Astrocyte (in vitro differentiated cells and primary cell): Measurements from ENCODE around the gene PFKFB4. TPM values are rescaled to one million over a fixed set of nuclear protein-coding genes. Genes with fewer than 3 reads are reported as not detected.

Experiments used
- DNase-seq: peaks from one replicate; pipeline ENCODE4 v3.0.0-alpha.2; 2010; ENCODE audit warnings: low read depth
- FAIRE-seq: peaks from 2 replicates; lab custom pipeline; 2011; peaks lifted over from hg19 to GRCh38; lab: Jason Lieb, UNC
- H2AFZ ChIP-seq: 2 replicates; pipeline ENCODE4 v1.6.0; 2012; ENCODE audit warnings: low read depth, low read length, inconsistent platforms
- H3K27ac ChIP-seq: 2 replicates; pipeline ENCODE4 v1.5.1; 2011; ENCODE audit warnings: low read depth, low read length, inconsistent platforms
- H3K27me3 ChIP-seq: 2 replicates; pipeline ENCODE4 v1.6.0; 2011; ENCODE audit warnings: low read length, inconsistent platforms; ENCODE audit not compliant: insufficient read depth
- H3K36me3 ChIP-seq: 2 replicates; pipeline ENCODE4 v1.5.1; 2011; ENCODE audit warnings: low read length, inconsistent platforms; ENCODE audit not compliant: insufficient read depth
- H3K4me1 ChIP-seq: 2 replicates; pipeline ENCODE4 v1.5.1; 2011; ENCODE audit warnings: low read length, inconsistent platforms; ENCODE audit not compliant: insufficient read depth
- H3K4me2 ChIP-seq: 2 replicates; pipeline ENCODE4 v1.6.0; 2012; ENCODE audit warnings: low read length, inconsistent platforms
- H3K4me3 ChIP-seq: 2 replicates; pipeline ENCODE4 v1.5.1; 2011; ENCODE audit warnings: low read depth, mild to moderate bottlenecking, low read length, inconsistent platforms; ENCODE audit not compliant: insufficient read depth
- H3K79me2 ChIP-seq: 2 replicates; pipeline ENCODE4 v1.6.0; 2012; ENCODE audit warnings: mild to moderate bottlenecking, low read length, inconsistent platforms; ENCODE audit not compliant: insufficient read depth
- H3K9ac ChIP-seq: 2 replicates; pipeline ENCODE4 v1.6.0; 2012; ENCODE audit warnings: mild to moderate bottlenecking, low read length, inconsistent platforms
- H3K9me3 ChIP-seq: 2 replicates; pipeline ENCODE4 v1.5.1; 2012; ENCODE audit warnings: low read depth, mild to moderate bottlenecking, low read length, inconsistent platforms; ENCODE audit not compliant: insufficient read depth
- H4K20me1 ChIP-seq: 2 replicates; pipeline ENCODE4 v1.6.0; 2012; ENCODE audit warnings: low read length, inconsistent platforms; ENCODE audit not compliant: insufficient read depth
- H3K27ac Mint-ChIP-seq: one replicate; pipeline ENCODE4 v1.8.0; 2021; ENCODE audit warnings: mild to moderate bottlenecking, mixed read lengths; ENCODE audit not compliant: unreplicated experiment
- H3K27me3 Mint-ChIP-seq: one replicate; pipeline ENCODE4 v1.8.0; 2021; ENCODE audit warnings: low read depth, mixed read lengths; ENCODE audit not compliant: unreplicated experiment
- H3K36me3 Mint-ChIP-seq: one replicate; pipeline ENCODE4 v1.8.0; 2021; ENCODE audit warnings: low read depth, mixed read lengths; ENCODE audit not compliant: unreplicated experiment
- H3K4me1 Mint-ChIP-seq: one replicate; pipeline ENCODE4 v1.8.0; 2021; ENCODE audit warnings: low read depth, mixed read lengths; ENCODE audit not compliant: unreplicated experiment
- H3K4me3 Mint-ChIP-seq: one replicate; pipeline ENCODE4 v1.8.0; 2021; ENCODE audit warnings: mild to moderate bottlenecking, moderate library complexity, mixed read lengths; ENCODE audit not compliant: unreplicated experiment
- H3K9me3 Mint-ChIP-seq: one replicate; pipeline ENCODE4 v1.8.0; 2021; ENCODE audit warnings: mild to moderate bottlenecking, mixed read lengths; ENCODE audit not compliant: unreplicated experiment
- EZH2 ChIP-seq: IDR thresholded peaks from 2 replicates; pipeline ENCODE4 v1.6.1; 2012; ENCODE audit warnings: mild to moderate bottlenecking, low read length, inconsistent platforms; ENCODE audit not compliant: insufficient read depth
- total RNA-seq: library from RNA; stranded (reverse); gene quantifications from 2 replicates; pipeline ENCODE4 v1.2.1, GENCODE V29; 2021
- TF ChIP-seq, protein P1 (sequence below): IDR thresholded peaks from 2 replicates; pipeline ENCODE4 v1.5.1; 2011; ENCODE audit warnings: low read depth, mild to moderate bottlenecking, inconsistent platforms, low read length, moderate library complexity; ENCODE audit not compliant: insufficient read depth

The PFKFB4 gene
- total RNA-seq, 1 donor from 2014 or later = 27.8 TPM

- peak overlapping the region; percentile 88 for H3K4me3 Mint-ChIP-seq
- H3K9me3 ChIP-seq = no peaks in the 10 kb centered on the region
- no peaks in the 10 kb centered on the region for H3K9me3 Mint-ChIP-seq
- H3K27ac Mint-ChIP-seq = no peak overlapping the region
- no peaks in the 10 kb centered on the region for H3K27me3 Mint-ChIP-seq
- no peak overlapping the region for H3K9ac ChIP-seq
- no peak overlapping the region for H3K4me3 ChIP-seq
- FAIRE-seq (no peak), DNase-seq (no peak)
- H4K20me1 ChIP-seq = peaks cover 18% of the 10 kb centered on the region
- TF ChIP-seq, protein P1, sequence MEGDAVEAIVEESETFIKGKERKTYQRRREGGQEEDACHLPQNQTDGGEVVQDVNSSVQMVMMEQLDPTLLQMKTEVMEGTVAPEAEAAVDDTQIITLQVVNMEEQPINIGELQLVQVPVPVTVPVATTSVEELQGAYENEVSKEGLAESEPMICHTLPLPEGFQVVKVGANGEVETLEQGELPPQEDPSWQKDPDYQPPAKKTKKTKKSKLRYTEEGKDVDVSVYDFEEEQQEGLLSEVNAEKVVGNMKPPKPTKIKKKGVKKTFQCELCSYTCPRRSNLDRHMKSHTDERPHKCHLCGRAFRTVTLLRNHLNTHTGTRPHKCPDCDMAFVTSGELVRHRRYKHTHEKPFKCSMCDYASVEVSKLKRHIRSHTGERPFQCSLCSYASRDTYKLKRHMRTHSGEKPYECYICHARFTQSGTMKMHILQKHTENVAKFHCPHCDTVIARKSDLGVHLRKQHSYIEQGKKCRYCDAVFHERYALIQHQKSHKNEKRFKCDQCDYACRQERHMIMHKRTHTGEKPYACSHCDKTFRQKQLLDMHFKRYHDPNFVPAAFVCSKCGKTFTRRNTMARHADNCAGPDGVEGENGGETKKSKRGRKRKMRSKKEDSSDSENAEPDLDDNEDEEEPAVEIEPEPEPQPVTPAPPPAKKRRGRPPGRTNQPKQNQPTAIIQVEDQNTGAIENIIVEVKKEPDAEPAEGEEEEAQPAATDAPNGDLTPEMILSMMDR = no peak
- TF ChIP-seq EZH2 = no peak
- H3K27me3 ChIP-seq = no peaks in the 10 kb centered on the region
- peaks cover 14% of the 10 kb centered on the region for H3K36me3 Mint-ChIP-seq
- H2AFZ ChIP-seq = no peak overlapping the region
- H3K27ac ChIP-seq = no peak overlapping the region
- H3K36me3 ChIP-seq = no peaks in the 10 kb centered on the region
- H3K4me2 ChIP-seq = no peak overlapping the region
- peaks cover 7% of the 10 kb centered on the region for H3K79me2 ChIP-seq
- H3K4me1 Mint-ChIP-seq = peaks cover 23% of the 10 kb centered on the region
- peaks cover 14% of the 10 kb centered on the region for H3K4me1 ChIP-seq
Measured at GRCh38 chr3:48553886-48554845, 2.4 kb downstream of the PFKFB4 start.

DNA sequence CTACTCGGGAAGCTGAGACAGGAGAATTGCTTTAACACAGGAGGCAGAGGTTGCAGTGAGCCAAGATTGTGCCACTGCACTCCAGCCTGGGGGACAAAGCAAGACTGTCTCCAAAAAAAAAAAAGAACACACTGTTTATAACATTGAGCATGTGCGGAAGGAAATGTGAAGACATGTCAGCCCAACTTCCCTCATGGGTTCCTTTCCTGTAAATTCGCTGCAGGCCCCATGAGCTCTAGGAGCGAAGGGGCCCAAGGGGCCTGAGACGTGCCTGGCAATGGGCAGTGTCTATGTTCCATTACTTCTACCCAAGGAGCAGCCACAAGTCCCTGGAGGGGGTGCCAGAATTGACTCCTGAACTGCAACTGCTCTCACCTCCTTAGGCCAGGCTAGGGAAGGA lies 3.2 kb downstream of the PFKFB4 start:
- Histone ChIP-seq H3K4me3 (no peak overlapping the region), H3K9ac (no peak overlapping the region), H3K4me2 (no peak overlapping the region), H2AFZ (no peak overlapping the region), H4K20me1 (peaks cover 12% of the 10 kb centered on the region), H3K4me1 (peaks cover 14% of the 10 kb centered on the region), H3K9me3 (no peaks in the 10 kb centered on the region), H3K79me2 (no peaks in the 10 kb centered on the region), H3K27me3 (no peaks in the 10 kb centered on the region), H3K27ac (no peak overlapping the region), H3K36me3 (no peaks in the 10 kb centered on the region)
- Mint-ChIP-seq H3K27ac (no peak overlapping the region), H3K27me3 (no peaks in the 10 kb centered on the region), H3K4me3 (no peak overlapping the region), H3K36me3 (peaks cover 21% of the 10 kb centered on the region), H3K4me1 (peaks cover 18% of the 10 kb centered on the region), H3K9me3 (no peaks in the 10 kb centered on the region)
- no peak for TF ChIP-seq EZH2
- TF ChIP-seq, protein P1 = no peak
- no peak for DNase-seq
- FAIRE-seq = no peak
